ENCODE data around the gene NMT1. TPM values are rescaled to one million over a fixed set of nuclear protein-coding genes. Genes with fewer than 3 reads are reported as not detected.
A peak's percentile ranks its signal among the peaks of the same experiment; 100 is the strongest.
"Not testable (repeated sequence)": the region's sequence is repeated elsewhere in the genome, so short reads cannot be mapped to it uniquely, and the experiment has no call there.

NMT1 gene
- total RNA-seq, 2 donors from 2014 or later = 68.0 to 127 TPM

DNA sequence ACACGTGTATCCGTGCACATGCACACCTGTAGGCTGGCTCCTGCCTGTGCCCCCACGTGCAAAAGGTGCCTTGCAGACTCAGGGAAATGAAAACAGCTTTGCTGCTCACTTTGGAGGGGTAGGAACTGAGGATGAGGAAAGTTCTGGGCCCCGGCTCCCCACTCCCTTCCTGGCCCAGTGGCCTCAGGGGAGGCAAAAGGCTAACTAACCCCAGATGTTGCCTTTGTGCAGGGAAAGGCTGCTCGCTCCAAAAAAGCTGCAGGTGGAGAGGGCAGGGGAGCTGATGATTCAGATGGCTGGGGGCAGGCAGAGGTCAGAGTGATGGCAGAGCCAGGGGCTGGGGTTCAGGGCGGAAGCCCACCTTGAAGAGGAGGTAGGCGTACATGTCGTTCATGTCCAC is 58.8 kb downstream of the NMT1 start:
- no peaks in the 10 kb centered on the region for H3K27me3 ChIP-seq
- H3K4me1 ChIP-seq = peaks cover 15% of the 10 kb centered on the region
- DNase-seq = no peak
- no peaks in the 10 kb centered on the region for H3K36me3 ChIP-seq
- intact Hi-C loops (cut with DNase I) = no loop called here
- no peaks in the 10 kb centered on the region for H3K9me3 ChIP-seq
- no peak overlapping the region for H3K9ac ChIP-seq (ENCODE audit: low read depth in 2 of 2, low read length in 2 of 2)
- no peak overlapping the region for H3K4me3 ChIP-seq
- H3K27ac ChIP-seq = no peak overlapping the region
- TF ChIP-seq, protein P1, sequence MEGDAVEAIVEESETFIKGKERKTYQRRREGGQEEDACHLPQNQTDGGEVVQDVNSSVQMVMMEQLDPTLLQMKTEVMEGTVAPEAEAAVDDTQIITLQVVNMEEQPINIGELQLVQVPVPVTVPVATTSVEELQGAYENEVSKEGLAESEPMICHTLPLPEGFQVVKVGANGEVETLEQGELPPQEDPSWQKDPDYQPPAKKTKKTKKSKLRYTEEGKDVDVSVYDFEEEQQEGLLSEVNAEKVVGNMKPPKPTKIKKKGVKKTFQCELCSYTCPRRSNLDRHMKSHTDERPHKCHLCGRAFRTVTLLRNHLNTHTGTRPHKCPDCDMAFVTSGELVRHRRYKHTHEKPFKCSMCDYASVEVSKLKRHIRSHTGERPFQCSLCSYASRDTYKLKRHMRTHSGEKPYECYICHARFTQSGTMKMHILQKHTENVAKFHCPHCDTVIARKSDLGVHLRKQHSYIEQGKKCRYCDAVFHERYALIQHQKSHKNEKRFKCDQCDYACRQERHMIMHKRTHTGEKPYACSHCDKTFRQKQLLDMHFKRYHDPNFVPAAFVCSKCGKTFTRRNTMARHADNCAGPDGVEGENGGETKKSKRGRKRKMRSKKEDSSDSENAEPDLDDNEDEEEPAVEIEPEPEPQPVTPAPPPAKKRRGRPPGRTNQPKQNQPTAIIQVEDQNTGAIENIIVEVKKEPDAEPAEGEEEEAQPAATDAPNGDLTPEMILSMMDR (IDR thresholded peaks at IDR 0.05) = no peak

GRCh38 chr17:45120558-45120957 is 59.4 kb downstream of the NMT1 start:
- Histone ChIP-seq H3K4me1 (peaks cover 15% of the 10 kb centered on the region), H3K9me3 (no peaks in the 10 kb centered on the region), H3K36me3 (no peaks in the 10 kb centered on the region), H3K27ac (no peak overlapping the region), H3K9ac (ENCODE audit: low read depth in 2 of 2, low read length in 2 of 2) (no peak overlapping the region), H3K27me3 (no peaks in the 10 kb centered on the region), H3K4me3 (no peak overlapping the region)
- TF ChIP-seq, protein P1 (IDR thresholded peaks at IDR 0.05) = no peak
- no peak for DNase-seq
- intact Hi-C loops (cut with DNase I) = no loop called here

DNA sequence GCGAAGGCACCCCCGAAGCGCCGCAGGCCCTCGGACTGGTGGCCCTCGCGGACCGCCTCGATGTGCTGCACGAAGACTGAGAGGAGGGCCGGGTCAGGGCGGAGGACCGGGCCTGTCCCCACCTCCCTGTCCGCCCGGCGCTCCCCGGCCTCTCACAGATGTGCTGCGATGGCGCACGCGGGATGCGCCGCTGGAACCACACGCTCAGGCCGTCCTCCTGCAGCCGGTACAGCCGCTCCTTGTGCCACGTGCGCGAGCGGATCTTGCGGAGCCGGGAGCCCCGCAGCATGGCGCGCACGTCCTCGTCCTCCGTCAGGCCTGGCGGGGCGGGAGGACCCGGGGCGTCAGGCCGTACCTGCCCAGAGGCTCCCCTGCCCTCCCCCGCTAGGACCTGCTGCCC is 59.9 kb downstream of the NMT1 start:
- H3K9ac ChIP-seq (ENCODE audit: low read depth in 2 of 2, low read length in 2 of 2) = no peak overlapping the region
- DNase-seq = no peak
- TF ChIP-seq, protein P1 (IDR thresholded peaks at IDR 0.05) = no peak
- no peak overlapping the region for H3K27ac ChIP-seq
- H3K4me3 ChIP-seq = no peak overlapping the region
- H3K9me3 ChIP-seq = no peaks in the 10 kb centered on the region
- intact Hi-C loops (cut with DNase I) = no loop called here
- H3K27me3 ChIP-seq = no peaks in the 10 kb centered on the region
- H3K36me3 ChIP-seq = no peaks in the 10 kb centered on the region
- peaks cover 15% of the 10 kb centered on the region for H3K4me1 ChIP-seq

- DNase-seq = no peak
- intact Hi-C loops (cut with DNase I) = no loop called here
- H3K27me3 ChIP-seq = no peaks in the 10 kb centered on the region
- no peaks in the 10 kb centered on the region for H3K36me3 ChIP-seq
- no peak overlapping the region for H3K4me3 ChIP-seq
- TF ChIP-seq, protein P1 (IDR thresholded peaks at IDR 0.05) = no peak
- H3K9ac ChIP-seq (ENCODE audit: low read depth in 2 of 2, low read length in 2 of 2) = peak overlapping the region in 1 of 2 donors; percentile 70
- H3K9me3 ChIP-seq = no peaks in the 10 kb centered on the region
- peak overlapping the region; percentile 85 for H3K27ac ChIP-seq
- peaks cover 20% of the 10 kb centered on the region for H3K4me1 ChIP-seq
Observed at GRCh38 chr17:45123076-45123770, 62.1 kb downstream of the NMT1 start.

GRCh38 chr17:45123930-45124796 is 63.0 kb downstream of the NMT1 start:
- Histone ChIP-seq H3K9ac (ENCODE audit: low read depth in 2 of 2, low read length in 2 of 2) (peak overlapping the region; percentile 40 to 70), H3K27ac (peak overlapping the region; percentile 85), H3K27me3 (no peaks in the 10 kb centered on the region), H3K9me3 (no peaks in the 10 kb centered on the region), H3K4me3 (peak overlapping the region; percentile 2), H3K4me1 (peaks cover 30% of the 10 kb centered on the region), H3K36me3 (no peaks in the 10 kb centered on the region)
- intact Hi-C loops (cut with DNase I) = no loop called here
- peak; percentile 84 for DNase-seq
- TF ChIP-seq, protein P1 (IDR thresholded peaks at IDR 0.05) = no peak

DNA sequence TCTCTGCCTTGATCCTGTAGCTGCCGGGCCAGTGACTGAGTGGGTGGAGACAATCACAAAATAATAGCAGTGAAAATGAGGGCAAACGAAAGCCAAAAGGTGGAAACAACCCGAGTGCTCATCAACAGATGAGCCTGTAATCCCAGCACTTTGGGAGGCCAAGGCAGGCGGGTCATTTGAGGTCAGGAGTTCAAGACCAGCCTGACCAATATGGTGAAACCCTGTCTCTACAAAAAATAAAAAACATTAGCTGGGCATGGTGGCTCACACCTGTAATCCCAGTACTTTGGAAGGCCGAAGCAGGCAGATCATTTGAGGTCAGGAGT is 63.6 kb downstream of the NMT1 start:
- H3K9me3 ChIP-seq; H3K4me3 ChIP-seq; DNase-seq; H3K27me3 ChIP-seq; H3K36me3 ChIP-seq; intact Hi-C loops (cut with DNase I): not testable (repeated sequence)
- Histone ChIP-seq H3K4me1 (peaks cover 30% of the 10 kb centered on the region), H3K9ac (ENCODE audit: low read depth in 2 of 2, low read length in 2 of 2) (peak overlapping the region; percentile 40 to 70), H3K27ac (peak overlapping the region; percentile 85)

Measured in colonic mucosa (tissue), 4 donors.